ENCODE data around the gene SPSB1. TPM values are rescaled to one million over a fixed set of nuclear protein-coding genes. Genes with fewer than 3 reads are reported as not detected.

SPSB1 gene
- total and polyA plus RNA-seq, 2 of the 4 experiments (the other 2 are of a cell fraction) = 16.7 to 19.8 TPM

DNA sequence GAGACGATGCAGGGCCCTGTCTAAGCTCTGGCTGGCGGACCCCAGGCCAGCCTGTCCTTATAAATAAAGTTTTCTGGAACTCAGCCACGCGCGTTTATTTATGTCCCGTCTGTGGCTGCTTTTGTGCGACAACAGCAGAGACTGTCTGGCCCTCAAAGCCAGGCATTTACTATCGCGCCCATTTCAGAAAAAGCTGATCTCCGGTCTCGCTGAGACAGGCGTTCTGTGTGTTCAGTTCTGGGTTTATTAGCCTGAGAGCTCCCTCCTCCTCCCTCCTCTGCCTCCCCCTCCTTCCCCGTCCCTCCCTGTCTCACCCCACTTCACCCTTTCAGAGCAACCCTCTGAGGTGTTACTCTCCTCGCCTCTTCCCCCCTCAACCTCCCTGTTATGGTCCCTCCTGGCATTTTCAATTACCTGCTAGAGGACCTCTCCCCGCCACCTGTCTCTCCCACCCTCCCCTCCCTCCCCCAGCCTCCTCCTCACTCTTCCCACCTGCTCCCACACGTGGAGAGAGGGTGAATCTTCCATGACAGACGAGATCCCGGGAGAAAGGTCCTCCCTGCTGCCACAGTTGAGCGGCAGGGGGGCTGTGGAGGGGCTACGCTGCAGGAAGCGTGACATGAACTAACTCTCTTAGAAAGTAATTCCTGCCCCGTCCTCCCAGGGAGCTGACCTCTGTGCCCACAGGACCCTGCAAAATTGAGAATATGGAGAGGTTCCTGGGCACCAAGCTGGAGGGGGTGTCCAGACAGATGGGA is 59.9 kb downstream of the SPSB1 start:
- ATAC-seq (ENCODE audit: low read depth) (no peak), DNase-seq (no peak)
- no peak overlapping the region for H3K23ac ChIP-seq (ENCODE audit: low read depth, low read length)
- H3K4me2 ChIP-seq (ENCODE audit: low read depth, low read length) = no peak overlapping the region
- no peak overlapping the region for H4K91ac ChIP-seq (ENCODE audit: insufficient read depth, low read depth, low read length)
- H3K9me1 ChIP-seq (ENCODE audit: insufficient read depth, low read length) = peaks cover 46% of the 10 kb centered on the region
- H3K18ac ChIP-seq (ENCODE audit: low read depth, low read length) = no peak overlapping the region
- ChIA-PET POLR2A (ENCODE audit: unreplicated experiment) (no interaction called here), CTCF (no interaction called here)
- peaks cover 15% of the 10 kb centered on the region for H3K36me3 ChIP-seq (ENCODE audit: control insufficient read depth, insufficient read depth, low read length)
- H3K79me1 ChIP-seq (ENCODE audit: low read depth in 1 of 2, low read length in 2 of 2) = peaks cover 41 to 91% of the 10 kb centered on the region in 2 experiments
- H2BK120ac ChIP-seq (ENCODE audit: low read depth, low read length) = no peak overlapping the region
- TF ChIP-seq CHD1 (IDR thresholded peaks at IDR 0.05; ENCODE audit: low read depth, low read length) = no peak
- TF ChIP-seq CEBPB (IDR thresholded peaks at IDR 0.05; ENCODE audit: low read depth, low read length) = no peak
- BruUV-seq (replicated peaks) = no TSS peak
- no peaks in the 10 kb centered on the region for H3K27me3 ChIP-seq (ENCODE audit: control insufficient read depth, insufficient read depth, low read length)
- H4K5ac ChIP-seq (ENCODE audit: low read depth, low read length) = no peak overlapping the region
- H4K8ac ChIP-seq (ENCODE audit: low read depth in 2 of 2, low read length in 2 of 2) = no peak overlapping the region
- in situ Hi-C loops (cut with MboI; ENCODE audit: low sequenced_read_pairs) (no loop called here), dilution Hi-C loops (cut with HindIII; ENCODE audit: low sequenced_read_pairs, unreplicated experiment) (no loop called here), intact Hi-C loops (cut with micrococcal nuclease) (no loop called here)
- no peak overlapping the region for H2BK5ac ChIP-seq (ENCODE audit: low read depth, low read length, poor library complexity, severe bottlenecking)
- H2AK5ac ChIP-seq (ENCODE audit: low read depth, low read length) = no peak overlapping the region
- H2BK15ac ChIP-seq (ENCODE audit: low read depth, low read length) = no peak overlapping the region
- H3K14ac ChIP-seq (replicated peaks; ENCODE audit: low read depth, low read length) = no peak overlapping the region
- H3K56ac ChIP-seq (ENCODE audit: extremely low read depth, insufficient read depth, low read length) = no peak overlapping the region
- H3K4me3 ChIP-seq (ENCODE audit: insufficient read depth, low read depth, low read length) = no peak overlapping the region
- no peak overlapping the region for H3K4ac ChIP-seq (ENCODE audit: low read depth, low read length)
- H3K4me1 ChIP-seq (ENCODE audit: control insufficient read depth, insufficient read depth, low read length) = peaks cover 13% of the 10 kb centered on the region
- peaks cover 91% of the 10 kb centered on the region for H4K20me1 ChIP-seq (ENCODE audit: insufficient read depth, low read length)
- H3K9ac ChIP-seq (ENCODE audit: low read depth, low read length) = no peak overlapping the region
- no peaks in the 10 kb centered on the region for H3K9me3 ChIP-seq (ENCODE audit: control insufficient read depth, insufficient read depth, low read length)
- no peak overlapping the region for H2BK20ac ChIP-seq (ENCODE audit: low read depth, low read length)
- H2AK9ac ChIP-seq (replicated peaks; ENCODE audit: low read depth, low read length, poor library complexity) = no peak overlapping the region
- 67% methylated on average over 10 of the region's 22 CpGs; no CpG with 5 or more reads in 1 of the 2 experiments for WGBS, 2 experiments (ENCODE audit: extremely low coverage in 2 of 2, insufficient read length in 1 of 2)
- H3K27ac ChIP-seq (ENCODE audit: insufficient read depth, low read length) = no peak overlapping the region
- H2AFZ ChIP-seq (replicated peaks; ENCODE audit: low read length, poor library complexity) = no peak overlapping the region

All from IMR-90 (cell line).